HG03066 (cell line): ENCODE measurements around the gene ITSN1.
"Not testable (repeated sequence)": the region's sequence is repeated elsewhere in the genome, so short reads cannot be mapped to it uniquely, and the experiment has no call there.

Source experiments
- ATAC-seq: cut with Tn5 transposase; IDR thresholded peaks from one replicate; pipeline ENCODE4 v1.9.1; 2021; ENCODE audit warnings: low read depth; ENCODE audit not compliant: unreplicated experiment

The ITSN1 gene

DNA sequence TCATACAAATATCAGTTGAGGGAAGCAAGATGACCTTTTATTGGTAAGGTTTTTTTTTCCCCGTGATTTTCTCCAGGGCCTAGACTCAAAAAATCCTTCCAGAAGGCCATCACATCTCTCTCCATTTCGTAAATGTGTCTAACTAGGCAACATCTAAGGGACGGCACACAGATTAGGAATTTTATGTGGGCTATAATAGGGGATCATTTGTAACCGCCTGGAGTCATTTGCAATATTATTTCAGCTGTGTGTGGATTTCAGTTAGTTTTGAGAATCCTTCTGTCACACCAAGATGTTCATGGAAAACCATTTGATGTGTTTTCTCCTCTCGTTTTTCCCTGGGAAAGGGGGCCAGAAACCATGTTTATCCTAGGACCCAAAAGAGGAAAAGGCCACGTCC, 210.2 kb downstream of the ITSN1 start:
- no peak for ATAC-seq

DNA sequence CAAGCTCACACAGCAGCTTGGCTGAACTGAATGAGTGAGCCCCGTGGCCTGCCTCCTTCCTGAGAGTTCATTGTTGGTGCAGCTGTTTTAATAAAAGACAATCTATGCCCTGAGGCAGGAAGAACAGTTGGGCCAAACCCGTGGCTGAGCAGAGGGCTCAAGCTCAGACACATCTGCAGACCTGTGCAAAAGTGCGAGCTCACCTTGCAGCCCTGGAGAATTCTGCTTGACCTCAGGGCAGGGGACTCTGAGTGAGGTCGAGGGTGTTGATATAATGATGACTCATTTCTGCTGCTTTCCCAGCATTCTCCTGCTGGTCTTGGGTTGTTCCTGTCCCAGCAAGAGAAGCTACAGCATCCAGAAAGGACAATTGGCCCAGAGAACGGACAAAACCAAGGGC, 212.3 kb downstream of the ITSN1 start:
- ATAC-seq = no peak

DNA sequence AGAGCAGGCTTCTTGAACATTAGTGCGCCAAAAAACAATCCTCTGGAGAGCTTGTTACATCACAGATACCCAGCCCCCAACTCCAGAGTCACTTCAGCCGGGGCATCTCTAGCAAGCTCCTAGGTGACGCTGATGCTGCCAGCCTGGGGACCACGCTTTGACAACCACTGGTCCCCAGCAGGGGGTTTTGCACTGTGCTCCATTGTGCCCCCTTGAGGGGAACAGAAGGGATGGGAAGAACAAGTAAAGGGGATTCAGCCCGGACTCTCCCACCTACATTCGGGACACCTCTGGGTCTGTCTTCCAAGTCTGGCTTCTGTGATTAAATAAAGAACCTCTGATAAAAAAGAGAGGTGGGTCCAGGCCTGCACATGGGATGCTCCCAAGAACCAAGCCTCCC, 212.9 kb downstream of the ITSN1 start:
- no peak for ATAC-seq

DNA sequence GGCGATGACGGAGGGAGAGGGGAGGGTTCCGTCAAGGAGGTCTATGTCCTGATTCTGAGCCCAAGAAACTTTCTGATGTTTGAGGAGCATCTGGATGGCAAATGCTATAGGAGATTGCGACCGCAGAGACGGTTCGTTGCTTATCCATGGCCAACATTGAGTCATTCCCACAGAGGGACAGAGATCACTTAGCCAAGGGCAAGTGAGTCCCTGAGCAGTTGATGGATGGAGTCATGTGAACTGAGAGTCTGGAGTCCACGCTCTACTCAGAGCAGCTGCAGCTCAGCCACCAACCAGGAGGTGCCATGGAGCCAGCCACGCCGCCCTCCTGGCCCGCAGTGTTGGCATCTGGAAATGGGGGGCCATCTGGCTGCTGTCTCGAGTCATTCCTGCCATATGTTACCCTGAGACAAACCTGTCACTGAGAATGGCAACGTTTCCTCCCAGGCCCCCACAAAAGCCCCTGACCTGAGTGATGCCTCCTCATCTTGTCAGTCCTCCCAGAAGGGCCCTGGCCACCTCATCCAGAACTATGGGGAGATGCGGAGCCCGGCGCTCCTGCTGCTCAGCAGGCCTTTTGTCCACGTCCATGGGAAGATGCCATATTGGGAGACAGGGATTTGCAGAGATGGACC, 214.7 kb downstream of the ITSN1 start:
- ATAC-seq = no peak

DNA sequence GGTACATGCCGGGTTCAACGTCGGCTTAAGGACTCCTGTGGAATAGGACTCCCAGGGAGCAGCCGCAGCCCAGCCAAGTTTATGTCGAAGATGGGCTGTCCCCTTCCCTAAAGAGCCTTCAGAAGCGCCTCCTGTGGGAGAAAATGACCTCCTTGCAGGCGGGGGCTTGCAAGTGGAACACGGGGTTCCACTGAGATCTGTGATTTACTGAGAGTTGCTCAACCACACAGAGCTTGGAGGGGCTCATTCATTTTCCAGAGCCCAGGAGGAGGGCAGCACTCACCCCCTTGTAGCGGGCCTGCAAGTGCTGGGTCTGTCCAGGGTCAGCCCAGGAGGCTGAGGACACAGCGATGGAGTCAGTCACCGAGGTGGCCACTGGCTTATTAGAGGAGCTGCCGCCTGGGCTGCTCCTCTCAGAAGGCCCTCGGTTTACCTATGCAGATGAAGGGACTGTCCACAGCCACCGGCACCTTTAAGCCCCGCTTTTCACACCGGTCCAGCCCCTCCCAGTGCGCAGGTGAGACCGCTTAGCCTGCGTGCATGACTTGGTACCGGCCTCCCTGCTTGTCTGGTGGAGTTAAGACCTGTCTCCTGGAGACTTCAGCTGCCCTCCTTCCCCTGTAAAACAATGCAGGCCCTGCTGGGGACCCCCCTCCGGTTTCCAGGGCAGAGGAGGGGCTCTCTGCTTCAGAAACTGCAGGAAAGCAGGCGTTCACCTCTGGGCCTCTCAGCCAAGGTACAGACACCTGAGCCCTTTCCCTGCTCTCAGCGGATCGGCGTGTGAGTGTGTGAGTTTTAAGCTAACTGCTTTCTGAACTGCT, 215.8 kb downstream of the ITSN1 start:
- no peak for ATAC-seq

GRCh38 chr21:33858667-33859372, 216.5 kb downstream of the ITSN1 start:
- ATAC-seq = no peak

DNA sequence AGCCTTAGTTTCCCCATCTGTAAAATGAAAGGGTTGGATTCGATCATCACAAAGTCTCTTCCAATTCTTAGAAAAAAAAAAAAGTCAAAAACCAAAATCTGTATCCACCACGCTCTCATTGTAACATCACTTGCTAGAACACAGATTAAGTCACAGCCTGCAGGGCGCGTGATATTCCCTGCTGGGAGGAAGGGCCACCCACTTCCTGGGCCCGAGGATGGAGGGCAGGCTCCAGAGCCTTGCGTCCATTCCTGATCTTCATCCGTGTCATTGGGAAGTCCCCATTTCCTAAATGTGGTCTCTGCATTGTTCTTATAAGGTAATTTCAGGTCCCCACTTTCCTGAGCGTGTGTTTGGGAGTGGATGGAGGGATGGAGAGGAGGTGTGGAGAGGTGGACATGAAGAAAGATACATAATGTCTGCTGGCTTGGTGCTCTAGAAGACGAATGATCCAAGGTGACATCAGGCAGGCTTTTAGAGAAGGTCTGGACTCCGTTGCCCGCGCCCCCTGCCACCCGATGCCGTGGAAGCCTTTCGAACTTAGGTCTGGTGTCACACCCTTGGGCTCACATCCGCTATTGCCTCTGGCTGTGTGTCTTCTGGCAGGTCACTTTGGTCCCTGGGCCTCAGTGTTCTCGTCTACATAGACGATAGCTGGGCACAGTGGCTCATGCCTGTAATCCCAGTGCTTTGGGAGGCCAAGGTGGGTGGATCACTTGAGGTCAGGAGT, 217.2 kb downstream of the ITSN1 start:
- ATAC-seq = no peak

DNA sequence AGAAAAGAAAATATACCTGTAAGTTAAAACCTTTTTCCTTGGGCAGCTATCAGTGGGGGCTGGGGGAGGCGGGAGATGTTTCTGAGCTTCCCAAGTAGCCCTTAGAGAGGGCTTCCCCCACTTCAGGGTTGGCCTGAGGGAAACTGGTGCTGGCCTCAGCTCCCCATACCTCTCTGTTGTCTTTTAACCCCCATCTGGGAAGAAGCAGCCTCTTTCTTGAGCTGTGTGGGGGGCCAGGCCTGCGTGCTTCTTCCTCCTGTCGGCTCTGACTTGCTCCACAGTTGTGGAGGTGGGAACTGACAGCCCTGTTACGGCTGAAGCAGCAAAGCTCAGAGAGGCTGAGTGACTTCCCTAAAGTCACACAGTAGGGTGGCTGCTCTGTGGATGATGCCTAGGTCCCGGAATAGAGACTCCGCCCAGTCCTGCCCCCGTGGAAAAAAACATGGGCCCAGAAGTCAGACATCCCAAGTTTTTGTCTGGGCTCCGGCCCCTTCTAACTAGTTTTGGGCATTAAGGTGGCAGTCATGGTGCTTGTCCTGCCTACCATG, 218.1 kb downstream of the ITSN1 start:
- ATAC-seq = no peak

DNA sequence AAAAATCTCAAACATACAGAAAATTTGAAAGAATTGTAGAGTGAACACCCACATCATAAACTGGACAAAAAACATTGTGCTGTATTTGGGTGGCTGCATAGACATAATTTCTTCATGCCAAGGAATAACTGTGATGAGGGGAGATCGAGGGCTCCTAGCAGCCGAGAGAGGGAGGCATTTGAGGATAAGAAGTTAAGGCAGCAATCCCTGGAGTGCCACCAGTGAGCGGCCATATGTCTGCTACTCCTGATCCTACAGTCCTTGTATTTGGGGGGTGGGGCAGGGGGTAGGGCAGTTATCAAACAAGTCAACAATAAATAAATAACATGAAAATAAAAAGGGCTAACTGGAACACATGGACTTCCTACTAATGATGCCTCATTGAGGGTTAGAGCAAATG, 218.8 kb downstream of the ITSN1 start:
- ATAC-seq = no peak

GRCh38 chr21:33863191-33863590, 220.9 kb downstream of the ITSN1 start:
- ATAC-seq = not testable (repeated sequence)

DNA sequence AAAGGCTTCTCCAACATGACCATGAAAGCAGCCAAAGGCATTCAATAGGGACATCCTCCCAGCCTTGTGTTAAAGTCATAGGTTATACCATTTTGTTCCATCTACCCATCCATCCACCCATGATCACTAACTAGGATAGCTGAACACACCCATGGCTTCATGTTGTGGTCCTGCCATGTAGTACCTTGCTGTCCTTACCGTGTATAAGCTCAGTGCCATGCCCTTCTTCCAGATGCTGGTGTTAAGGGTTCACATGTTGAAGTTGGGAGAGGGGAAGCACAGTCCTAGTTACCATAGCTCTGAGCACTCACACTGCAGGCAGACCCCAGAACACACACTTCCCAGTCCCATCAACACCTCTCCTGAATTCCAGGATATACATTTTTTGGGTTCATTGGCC, 221.8 kb downstream of the ITSN1 start:
- ATAC-seq = no peak

DNA sequence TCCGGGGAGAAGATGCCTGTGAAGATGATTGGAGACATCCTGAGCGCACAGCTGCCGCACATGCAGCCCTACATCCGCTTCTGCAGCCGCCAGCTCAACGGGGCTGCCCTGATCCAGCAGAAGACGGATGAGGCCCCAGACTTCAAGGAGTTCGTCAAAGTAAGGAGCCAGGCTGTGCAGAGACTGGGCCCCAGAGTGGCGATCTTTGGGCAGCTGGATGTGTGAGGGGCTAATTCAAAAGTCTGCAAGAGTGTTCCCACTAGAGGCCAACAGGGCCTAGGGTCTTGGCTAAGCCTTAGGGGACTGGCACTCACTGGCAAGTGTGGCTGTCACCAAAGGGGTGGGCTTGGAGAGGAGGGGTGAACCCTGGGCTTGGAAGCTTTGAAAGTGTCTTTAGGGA, 222.9 kb downstream of the ITSN1 start:
- ATAC-seq = no peak

- no peak for ATAC-seq
Measured at GRCh38 chr21:33865996-33866575, 223.8 kb downstream of the ITSN1 start.

GRCh38 chr21:33866826-33867225, 224.5 kb downstream of the ITSN1 start:
- ATAC-seq = no peak

DNA sequence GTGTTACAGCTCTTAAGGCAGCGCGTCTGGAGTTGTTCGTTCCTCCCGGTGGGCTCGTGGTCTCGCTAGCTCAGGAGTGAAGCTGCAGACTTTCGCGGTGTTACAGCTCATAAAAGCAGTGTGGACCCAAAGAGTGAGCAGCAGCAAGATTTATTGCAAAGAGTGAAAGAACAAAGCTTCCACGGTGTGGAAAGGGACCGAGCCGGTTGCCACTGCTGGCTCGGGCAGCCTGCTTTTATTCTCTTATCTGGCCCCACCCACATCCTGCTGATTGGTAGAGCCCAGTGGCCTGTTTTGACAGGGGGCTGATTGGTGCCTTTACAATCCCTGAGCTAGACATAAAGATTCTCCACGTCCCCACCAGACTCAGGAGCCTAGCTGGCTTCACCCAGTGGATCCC, 225.6 kb downstream of the ITSN1 start:
- ATAC-seq = not testable (repeated sequence)

DNA sequence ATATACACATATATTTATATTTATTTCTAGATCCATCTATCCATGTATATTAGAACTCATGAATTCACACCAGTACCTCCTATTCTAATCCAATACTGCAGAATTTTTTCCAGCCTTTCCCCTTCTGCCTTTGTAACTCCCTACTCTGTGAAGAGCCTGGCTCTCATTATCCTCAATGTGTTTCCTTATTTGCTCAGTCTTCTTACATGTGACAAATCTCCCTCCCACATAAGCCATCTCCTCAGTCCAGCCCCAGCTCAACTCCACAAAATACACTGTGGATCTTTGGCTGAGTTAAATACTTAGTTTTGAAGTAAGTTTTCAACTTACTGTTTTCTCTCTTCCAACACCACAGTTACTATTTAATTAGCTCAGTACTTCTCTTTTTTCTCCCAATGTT, 227.6 kb downstream of the ITSN1 start:
- ATAC-seq = no peak

DNA sequence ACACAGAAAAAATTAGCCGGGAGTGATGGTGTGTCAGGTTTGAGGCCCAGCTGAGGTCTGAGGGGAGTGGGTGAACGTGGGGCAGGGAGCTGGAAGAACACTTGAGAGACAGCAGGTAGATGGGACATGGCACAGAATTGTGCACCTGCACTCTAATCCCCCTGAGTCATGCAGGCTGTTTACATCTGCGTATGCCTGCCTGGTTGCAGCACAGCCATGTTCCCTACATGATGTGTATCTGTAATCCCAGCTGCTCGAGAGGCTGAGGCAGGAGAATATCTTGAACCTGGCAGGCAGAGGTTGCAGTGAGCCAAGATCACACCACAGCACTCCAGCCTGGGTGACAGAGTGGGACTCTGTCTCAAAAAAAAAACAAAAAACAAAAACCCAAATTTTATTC, 228.5 kb downstream of the ITSN1 start:
- ATAC-seq = no peak

- ATAC-seq = no peak
Measured at GRCh38 chr21:33871171-33871570, 228.9 kb downstream of the ITSN1 start.

DNA sequence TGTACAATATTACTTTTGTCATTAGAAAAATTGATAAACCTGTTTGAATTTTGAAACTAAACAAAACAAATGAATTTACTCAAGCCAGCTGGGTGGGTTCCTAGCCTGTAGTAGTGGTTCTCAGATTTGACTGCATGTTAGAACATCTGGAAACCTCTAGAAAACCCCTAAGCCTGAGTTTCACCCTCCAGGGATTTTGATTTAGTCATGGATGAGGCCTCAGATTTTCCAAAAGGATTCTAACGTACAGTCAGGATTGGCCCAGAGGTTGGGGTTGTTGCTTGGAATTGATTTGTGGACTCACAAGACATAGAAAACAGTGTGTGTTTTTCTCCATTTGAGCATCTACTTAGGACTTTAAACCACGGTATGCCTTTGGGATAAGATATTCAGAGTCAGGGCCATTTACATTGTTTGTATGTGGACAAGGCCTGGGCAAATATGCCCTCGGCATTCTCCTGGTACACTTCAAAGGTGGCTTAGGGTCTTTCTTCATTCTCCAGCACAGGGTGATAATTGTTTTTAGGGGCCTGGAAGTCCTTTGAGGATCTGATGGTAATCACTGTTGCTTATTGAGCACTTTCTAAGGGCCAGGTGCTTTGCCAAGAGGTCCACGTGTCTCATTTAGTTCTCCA, 230.7 kb downstream of the ITSN1 start:
- no peak for ATAC-seq

DNA sequence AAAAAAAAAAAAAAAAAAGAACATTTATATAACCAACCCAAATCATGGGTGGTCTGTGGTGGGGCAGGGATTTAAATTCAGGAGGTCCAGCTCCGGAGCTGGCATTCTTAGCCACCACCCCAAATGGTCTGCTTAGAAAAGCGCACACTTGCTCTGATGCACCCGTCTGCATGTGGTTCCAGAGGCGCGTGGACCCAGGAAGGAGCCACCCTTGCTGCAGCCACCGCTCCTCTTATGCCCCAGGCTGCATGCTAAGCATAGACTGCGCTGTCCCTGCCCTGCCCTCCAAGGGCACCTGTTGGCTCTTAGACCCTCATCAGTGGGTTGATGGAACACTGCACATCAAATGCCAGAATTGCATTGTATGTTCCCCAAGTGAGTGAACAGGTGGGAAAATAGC, 231.9 kb downstream of the ITSN1 start:
- no peak for ATAC-seq
